DMS79 (cell line): ENCODE data around the gene SLC26A8.

ENCODE experiments used
- DNase-seq: peaks from one replicate; lab custom pipeline; 2025; lab: John Stamatoyannopoulos, UW

The SLC26A8 gene, protein sequence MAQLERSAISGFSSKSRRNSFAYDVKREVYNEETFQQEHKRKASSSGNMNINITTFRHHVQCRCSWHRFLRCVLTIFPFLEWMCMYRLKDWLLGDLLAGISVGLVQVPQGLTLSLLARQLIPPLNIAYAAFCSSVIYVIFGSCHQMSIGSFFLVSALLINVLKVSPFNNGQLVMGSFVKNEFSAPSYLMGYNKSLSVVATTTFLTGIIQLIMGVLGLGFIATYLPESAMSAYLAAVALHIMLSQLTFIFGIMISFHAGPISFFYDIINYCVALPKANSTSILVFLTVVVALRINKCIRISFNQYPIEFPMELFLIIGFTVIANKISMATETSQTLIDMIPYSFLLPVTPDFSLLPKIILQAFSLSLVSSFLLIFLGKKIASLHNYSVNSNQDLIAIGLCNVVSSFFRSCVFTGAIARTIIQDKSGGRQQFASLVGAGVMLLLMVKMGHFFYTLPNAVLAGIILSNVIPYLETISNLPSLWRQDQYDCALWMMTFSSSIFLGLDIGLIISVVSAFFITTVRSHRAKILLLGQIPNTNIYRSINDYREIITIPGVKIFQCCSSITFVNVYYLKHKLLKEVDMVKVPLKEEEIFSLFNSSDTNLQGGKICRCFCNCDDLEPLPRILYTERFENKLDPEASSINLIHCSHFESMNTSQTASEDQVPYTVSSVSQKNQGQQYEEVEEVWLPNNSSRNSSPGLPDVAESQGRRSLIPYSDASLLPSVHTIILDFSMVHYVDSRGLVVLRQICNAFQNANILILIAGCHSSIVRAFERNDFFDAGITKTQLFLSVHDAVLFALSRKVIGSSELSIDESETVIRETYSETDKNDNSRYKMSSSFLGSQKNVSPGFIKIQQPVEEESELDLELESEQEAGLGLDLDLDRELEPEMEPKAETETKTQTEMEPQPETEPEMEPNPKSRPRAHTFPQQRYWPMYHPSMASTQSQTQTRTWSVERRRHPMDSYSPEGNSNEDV

DNA sequence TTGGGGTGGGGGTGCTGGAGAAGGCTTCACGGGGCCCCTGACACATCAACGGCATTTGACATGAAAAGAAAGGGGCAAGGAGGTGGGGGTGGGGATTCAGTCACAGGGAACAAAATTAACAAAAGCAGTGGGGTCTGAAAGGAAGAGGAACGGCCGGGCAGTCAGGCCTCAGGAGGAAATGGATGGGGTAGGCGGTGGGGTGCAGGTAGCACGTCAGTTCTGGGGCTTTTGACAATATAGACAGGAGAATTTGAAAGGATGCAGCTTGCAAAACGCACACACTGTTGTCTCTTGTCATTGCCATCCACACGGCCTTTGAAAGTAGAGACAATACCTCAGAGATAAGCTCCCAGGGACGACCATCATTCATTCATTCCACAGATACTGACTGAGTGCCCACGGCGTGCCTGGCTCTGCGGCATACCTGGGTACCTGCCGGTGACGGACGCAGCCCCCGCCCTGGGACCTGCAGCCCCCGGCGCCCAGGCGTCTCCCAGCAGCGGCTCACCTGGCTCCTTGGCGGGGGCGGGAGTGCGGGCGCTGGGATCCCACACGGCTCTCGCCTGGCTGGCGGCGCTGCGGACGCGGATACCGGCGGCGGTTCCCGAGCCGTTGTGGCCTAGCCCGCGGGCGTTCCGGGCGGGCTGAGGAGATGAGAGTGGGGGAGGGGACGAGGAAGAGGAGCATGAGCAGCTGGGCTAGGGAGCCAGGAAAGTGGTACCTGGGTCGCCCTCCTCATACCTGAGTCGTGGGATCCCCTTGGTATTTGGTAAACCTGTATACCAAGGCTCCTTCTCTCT is at the start of gene SLC26A8:
Gene SLC26A8, minus strand, starts transcription at position 646 of the 800 bp plus-strand sequence. CDS start 4,934 bp downstream, outside the sequence.
- DNase-seq: no peak

DNA sequence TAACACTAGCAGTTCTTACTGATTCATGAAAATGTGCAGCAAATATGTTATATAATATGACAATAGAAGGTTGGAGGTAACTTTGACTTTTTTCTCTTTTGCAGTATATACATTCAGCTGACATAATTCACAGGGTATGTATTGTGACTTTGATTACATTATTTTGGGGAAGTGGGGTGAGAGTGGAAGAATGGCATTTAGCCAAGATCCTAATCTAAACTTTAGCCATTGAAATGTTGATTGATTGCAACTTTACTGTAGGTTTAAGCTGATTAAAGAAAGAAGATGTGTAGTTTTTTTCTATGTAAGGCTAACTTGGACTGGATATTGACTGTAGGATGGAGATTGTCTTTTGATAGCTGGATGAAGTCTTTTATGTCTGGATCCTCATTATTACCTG is 49.1 kb upstream of the SLC26A8 start:
- no peak for DNase-seq

DNA sequence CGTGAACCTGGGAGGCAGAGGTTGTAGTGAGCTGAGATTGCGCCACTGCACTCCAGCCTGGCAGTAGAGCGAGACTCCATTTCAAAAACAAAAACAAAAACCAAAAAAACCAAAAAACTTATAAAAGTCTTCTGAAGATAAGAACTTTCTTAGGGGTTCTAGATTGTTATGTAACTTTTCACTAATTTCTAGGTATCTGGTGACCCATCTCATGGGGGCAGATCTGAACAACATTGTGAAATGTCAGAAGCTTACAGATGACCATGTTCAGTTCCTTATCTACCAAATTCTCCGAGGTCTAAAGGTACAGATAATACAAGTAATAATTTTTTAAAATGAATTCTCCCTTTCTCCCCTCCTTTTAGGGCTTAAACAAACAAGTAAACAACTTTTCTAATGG is 48.2 kb upstream of the SLC26A8 start:
- DNase-seq: no peak

DNA sequence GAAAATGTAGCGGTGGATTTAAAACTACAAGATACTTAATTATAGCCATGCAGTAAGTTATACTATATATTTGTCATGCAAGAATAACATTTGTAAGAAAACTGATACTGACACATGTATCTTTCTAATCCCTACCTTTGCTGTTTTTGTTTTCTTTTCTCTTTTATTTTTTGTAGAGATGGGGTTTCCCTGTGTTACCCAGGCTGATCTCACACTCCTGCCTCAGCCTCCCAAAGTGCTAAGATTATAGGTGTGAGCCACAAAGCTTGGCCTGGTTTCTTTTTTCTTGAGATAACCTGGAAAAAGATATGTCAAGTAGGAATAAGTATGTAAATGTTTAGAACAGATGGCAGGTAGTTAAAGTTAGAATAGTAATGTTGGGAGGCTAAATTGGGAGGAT is 47.3 kb upstream of the SLC26A8 start:
- no peak for DNase-seq

DNA sequence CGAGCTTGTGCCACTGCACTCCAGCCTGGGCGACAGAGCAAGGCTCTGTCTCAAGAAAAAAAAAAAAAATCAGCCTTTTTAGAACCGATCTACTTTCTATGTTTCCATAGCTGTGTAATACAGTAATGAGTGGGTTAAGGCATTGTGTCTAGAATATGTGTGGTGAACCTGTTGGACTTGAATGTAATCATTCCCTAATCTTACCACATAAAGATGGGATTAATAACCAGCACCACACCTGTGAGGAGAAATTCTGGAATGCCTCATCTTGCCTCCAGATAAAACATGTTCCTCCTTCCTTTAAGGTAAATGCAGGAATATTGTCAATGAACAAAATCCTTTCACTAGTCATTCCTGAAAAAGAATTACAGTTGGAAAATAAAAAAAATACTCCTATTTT is 46.8 kb upstream of the SLC26A8 start:
- DNase-seq: no peak

DNA sequence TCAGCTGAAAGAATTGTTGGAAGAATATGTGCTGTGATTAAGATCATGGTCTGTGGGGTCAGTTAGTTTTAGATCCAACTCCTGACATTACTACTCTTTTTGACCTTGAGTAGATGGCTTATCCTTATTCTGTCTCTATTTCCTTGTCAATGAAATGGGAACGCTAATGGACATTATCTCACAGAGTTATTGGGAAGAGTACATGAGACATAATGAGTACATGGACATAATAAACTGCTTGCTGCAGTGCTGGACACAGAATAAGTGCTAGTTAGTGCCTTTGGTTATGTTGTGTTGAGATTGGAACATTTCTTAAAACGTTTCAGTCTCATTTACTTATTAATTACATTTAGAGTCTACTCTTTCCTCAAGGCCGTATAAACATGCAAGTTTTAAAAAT is 45.8 kb upstream of the SLC26A8 start:
- no peak for DNase-seq

DNA sequence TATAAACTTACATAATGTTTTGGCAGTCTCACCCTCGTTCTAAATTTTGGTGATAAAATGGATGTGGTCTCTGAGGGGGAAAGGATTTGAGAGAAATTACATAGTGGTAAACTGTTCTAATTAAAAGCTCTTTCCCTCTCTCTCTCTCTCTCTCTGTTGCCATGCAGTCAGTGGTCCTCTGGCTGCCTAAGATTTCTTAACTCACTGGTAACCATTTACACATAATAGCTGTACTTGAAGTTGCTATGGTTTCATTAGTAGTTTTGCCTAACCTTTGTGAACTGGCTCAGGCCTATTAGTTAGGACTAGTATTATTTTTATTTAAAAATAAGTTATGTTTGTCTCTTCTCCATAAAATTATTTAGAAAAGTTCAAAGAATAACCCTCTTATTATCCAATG is 45.1 kb upstream of the SLC26A8 start:
- no peak for DNase-seq

DNA sequence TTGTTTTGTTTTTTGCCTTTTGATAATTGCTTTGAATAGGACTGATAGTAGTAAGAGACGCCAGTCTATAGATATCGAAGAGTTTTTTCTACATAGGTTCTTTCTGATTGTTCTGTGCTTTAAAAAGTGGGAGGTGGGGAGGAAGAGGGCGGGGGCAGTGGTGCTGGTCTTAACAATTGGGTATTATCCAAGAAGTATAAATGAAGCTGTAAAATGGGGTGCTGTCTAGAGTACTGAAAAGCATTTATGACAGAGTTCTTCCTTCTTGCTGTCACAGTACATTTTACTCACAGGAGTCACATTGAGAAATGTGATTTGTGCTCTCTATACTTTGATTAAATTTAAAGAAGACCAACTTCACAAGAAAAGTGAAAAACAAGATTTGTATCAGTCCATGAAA is 44.1 kb upstream of the SLC26A8 start:
- no peak for DNase-seq

DNA sequence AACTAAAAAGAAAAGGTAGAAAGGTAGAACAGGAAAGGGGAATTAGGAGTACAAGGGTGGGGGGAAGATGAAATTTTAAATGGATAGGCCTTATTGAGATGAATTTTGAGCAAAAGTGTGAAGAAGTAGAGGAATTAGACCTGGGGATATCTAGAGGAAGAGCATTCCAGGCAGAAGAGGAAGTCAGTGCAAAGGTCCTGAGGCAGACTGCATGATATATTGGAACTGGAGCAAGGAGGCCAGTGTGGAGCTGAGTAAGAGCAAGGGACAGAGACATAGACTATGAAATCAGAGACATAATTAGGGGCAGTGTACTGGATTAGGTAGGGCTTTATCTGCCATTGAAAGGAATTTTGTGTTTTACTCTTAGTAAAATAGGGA is 43.6 kb upstream of the SLC26A8 start:
- no peak for DNase-seq

DNA sequence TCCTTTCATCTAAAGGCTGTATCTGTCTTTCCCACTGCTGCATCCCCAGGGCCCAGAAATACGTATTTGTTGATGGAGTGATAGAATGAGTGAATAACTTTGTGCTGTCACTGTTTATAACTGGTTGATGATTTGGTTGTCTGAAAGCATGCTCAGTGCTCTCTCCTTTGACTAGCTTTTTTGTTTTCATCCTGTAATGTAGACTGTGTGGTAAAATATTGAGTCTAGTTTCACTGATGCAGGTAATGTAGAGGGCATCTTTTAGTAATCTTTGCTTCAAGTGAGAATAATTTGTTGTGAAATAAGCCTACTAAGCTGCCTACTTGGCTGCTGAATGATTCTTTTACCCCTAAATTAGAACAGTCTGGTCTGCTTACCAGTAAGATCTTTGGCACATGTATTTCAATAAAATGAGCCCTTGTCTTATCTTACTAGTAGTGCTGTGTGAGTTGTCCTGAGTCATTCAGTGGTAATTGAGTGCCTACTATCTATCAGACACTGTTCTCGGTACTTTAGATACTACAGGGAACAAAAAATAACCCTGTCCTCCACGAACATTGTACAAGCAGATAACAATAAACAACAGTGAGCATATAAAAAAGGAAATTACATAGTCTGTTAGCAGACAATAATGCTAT is 43.1 kb upstream of the SLC26A8 start:
- no peak for DNase-seq

DNA sequence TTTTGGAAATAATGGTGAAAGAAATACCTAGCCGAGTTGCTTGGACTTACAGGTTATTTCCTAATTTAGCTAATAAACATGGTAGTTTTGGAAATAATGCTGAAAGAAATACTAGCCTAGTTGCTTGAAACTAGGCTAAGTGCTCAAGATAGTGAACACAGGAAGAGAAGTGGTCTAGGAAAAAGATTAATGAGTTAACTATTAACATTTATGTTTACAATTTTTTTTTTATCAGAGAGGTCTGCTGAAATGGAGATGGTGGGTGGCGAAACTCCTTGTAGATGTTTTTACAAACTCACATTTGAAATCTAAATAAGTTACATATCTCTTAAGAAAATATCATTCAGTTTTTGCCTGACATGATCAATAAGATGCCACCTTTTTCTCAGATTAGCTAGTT is 42.4 kb upstream of the SLC26A8 start:
- DNase-seq: no peak

DNA sequence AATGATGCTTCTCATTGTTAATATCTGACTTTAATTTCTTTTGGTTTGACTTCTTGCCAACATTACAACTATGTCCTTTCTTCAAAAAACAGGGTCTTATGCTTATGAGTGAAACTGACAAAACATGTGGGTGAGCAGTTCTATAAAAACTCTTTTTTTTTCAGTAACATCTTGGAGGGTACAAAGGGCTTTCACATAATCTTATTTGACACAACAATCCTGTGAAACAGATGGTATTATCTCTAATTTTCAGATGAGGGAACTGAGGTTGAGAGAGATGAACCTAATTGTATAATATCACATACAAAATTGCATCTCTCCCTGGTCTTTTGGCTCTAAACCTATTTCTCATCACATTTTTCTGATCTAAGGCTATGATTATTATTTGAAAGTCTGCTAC is 41.5 kb upstream of the SLC26A8 start:
- no peak for DNase-seq

DNA sequence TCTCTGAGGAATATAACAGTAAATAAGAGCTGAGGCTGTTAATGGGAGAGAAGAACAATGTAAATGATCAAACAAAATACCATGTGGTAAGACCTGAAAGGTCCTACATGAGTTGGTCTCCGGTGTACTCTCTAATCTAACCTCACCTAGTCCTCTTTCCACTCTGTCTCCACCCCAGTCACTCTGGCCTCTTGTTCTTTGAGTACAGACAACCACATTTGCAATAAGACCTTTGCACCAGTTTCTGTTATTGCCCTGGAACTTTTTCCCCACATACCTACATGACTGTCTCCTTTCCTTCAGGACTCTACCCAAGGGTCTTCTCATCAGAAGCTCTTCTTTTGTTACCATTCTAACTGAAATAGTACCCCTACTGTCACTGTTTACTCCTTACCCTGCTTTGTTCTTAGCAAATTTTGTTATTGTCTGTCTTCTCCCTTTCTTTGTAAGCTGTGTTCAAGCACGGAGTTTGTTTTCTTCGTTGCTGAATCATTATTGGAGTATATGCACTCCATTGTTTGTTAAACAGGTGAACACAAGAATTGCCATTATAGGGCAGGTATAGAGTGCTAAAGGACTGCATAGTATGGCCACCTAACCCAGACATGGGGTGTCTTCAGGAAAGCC is 40.4 kb upstream of the SLC26A8 start:
- DNase-seq: no peak

DNA sequence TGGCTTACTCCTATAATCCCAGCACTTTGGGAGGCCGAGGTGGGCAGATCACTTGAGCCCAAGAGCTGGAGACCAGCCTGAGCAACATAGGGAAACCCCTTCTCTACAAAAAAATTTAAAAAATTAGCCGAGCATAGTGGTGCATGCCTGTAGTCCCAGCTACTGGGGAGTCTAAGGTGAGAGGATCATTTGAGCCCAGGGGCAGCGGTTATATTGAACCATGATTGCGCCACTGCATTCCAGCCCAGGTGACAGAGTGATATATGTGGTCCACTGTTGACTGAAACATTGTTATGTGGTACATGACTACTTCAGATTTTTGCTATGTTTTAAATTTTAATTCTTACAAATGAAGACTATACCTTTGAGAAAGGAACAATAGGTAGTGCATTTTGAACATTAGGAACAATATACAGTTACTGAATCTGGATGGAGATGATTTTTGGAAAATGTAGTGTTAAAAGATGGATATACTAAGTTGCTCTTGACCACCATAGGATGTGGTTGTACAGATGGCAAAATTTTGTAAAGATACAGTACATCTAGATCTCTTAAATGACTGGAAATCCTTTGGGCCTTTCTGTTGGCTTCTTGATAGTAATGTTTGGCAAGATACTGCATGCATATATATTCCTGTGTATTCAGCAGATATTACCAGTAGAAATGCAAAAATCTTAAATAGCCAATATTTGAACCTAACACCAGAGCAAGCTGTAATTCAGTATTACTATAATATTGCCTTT is 39.0 kb upstream of the SLC26A8 start:
- DNase-seq: no peak

DNA sequence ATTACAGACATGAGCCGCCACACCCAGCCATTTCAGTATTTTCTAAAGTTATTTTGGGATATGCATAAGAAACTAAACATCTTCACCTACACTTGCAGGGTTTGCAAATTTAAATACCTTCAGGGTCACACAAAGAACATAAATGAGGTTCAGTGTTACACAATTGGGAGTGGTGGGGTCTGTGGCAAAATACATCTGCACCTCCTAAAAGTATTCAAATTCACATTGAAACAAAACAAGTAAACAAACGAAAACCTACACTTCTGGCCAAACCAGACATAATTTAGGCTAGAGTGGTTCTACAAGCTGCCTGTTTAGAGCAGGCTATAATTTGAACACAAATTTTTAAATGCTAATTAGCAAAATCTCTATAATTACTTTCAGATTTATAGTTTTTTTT is 37.8 kb upstream of the SLC26A8 start:
- DNase-seq: no peak

DNA sequence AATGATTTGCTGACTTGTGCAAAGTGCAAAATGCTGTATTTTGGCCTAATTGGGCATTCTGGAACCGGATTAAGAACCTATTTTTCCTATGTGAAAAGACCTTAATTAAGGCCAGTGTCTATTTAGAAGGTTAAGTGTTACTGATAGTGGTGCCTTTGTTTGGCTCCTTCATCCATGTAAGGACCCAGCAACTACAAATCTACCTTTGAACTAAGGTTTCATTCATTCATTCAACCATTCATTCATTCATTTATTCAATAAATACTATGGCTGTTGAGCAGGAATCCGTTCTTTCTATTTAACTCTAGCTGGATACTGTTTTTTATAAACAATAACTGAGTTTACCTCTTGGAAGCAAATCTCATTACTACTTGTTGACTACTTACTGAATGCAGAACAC is 36.8 kb upstream of the SLC26A8 start:
- DNase-seq: no peak

DNA sequence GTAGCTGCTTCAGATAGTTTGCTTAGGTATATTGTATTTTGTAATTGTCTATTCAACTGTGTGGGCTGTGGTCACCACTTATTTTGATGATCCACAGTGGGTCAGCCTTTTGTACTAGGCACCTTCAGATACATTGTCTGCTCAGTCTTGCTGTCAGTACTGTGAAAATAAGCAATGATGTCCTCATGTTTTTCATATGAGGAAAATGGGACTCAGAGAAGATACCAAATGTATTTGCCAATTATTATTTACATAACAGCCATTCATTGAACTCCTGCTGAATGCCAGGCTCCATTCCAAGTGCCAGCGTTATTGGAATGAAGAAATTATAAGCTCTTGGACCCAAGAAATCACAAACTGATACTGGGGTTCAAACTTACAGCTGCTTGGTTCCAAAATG is 31.7 kb upstream of the SLC26A8 start:
- no peak for DNase-seq

DNA sequence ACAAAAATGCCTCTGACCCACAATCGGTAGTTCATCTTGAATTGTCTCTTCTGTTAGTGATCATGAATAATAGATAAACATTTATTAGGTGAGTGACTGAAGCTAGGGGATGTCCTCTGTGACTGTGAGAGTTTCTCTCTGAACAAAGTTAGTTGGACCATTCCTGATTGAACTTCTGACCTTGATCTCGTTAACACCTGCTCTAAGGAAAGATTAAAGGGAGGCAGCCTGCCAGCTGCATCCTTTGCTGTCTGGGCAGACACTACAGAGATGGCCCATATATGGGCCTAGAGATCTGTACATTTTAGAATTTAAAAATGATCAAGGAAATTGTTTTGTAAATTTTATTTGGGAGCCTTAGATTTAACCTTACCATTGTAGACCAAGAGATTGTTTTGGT is 30.5 kb upstream of the SLC26A8 start:
- DNase-seq: no peak

DNA sequence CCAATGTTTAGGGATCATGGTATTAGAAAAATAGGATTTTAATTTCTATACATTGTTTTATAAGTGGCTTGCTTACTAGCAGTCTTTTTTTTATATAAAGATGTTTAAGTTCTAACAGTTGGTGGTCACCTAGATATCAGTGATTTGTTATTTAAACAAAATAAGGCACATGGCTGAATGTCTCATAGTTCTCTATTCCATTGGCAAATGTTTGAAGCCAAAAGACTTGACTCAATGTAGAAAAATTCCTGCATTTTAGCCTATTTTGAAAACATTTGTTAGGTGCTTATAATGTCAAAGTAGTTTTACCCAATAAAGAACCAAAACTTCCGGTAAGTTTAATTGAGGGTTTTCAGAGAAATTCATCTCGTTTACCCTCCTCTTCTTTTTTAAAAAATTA is 30.0 kb upstream of the SLC26A8 start:
- no peak for DNase-seq

DNA sequence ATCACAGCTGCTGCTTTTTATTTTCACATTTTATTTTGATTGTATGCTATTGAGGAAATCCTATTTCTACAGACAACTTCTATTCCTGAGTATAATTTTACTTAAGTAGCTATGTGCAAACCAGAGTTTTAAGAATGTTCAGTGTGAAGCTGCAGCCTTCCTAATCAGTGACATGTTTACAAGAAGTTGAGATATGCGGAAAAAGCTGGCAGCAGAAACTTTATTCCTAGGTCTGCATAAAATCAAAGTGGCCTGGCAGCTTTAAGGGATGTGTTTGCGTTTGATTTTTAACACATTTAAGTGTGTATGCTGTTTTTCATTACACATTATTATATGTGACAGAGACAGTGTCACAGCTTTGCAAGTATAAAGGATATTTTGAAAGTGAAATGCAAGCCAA is 29.4 kb upstream of the SLC26A8 start:
- no peak for DNase-seq

DNA sequence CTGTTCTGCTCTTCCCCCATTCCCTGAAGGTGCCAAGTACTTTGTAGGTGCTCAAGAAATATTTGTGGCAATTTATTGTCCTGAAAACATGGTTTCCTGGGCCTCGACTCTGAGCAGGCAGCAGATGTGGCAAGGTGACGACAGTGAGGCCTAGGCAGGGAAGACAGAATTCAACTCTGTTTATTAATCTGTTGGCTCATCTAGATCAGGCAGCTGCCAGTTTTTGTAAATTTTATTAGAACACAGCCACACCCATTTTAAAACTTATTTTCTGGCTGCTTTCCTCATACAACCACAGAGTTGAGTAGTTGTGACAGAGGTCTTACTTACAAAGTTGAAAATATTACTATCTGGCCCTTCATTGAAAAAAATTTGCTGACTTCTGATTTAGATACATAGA is 27.7 kb upstream of the SLC26A8 start:
- no peak for DNase-seq
